ENCODE measurements around the gene LGALS8. TPM values are rescaled to one million over a fixed set of nuclear protein-coding genes. Genes with fewer than 3 reads are reported as not detected.

LGALS8 gene
- total RNA-seq, 1 donor from 2014 or later, result 66.2 TPM

GRCh38 chr1:236515443-236515958 lies 8.3 kb upstream of the LGALS8 start:
- Mint-ChIP-seq H3K4me1 (ENCODE audit: low read depth) (peaks cover 29% of the 10 kb centered on the region), H3K9me3 (no peaks in the 10 kb centered on the region), H3K4me3 (no peak overlapping the region), H3K27me3 (ENCODE audit: insufficient read depth) (no peaks in the 10 kb centered on the region), H3K27ac (no peak overlapping the region), H3K36me3 (ENCODE audit: low read depth) (no peaks in the 10 kb centered on the region)
- intact Hi-C loops (cut with micrococcal nuclease), result no loop called here
- no peak for DNase-seq (ENCODE audit: low spot score)

- H3K27ac Mint-ChIP-seq, result peak overlapping the region; percentile 41
- peak; percentile 37 for DNase-seq (ENCODE audit: low spot score)
- intact Hi-C loops (cut with micrococcal nuclease), result loop anchor here (1.0 kb wide), 1 partner anchor 7 kb away; no protein-coding TSS in a partner anchor
- H3K4me3 Mint-ChIP-seq, result peak overlapping the region; percentile 68
- peaks cover 29% of the 10 kb centered on the region for H3K4me1 Mint-ChIP-seq (ENCODE audit: low read depth)
- no peaks in the 10 kb centered on the region for H3K27me3 Mint-ChIP-seq (ENCODE audit: insufficient read depth)
- peaks cover 3% of the 10 kb centered on the region for H3K36me3 Mint-ChIP-seq (ENCODE audit: low read depth)
- no peaks in the 10 kb centered on the region for H3K9me3 Mint-ChIP-seq
Measured at GRCh38 chr1:236516929-236517704, 6.7 kb upstream of the LGALS8 start.

GRCh38 chr1:236518322-236518721 lies 5.5 kb upstream of the LGALS8 start:
- no peaks in the 10 kb centered on the region for H3K9me3 Mint-ChIP-seq
- H3K4me1 Mint-ChIP-seq (ENCODE audit: low read depth), result peaks cover 39% of the 10 kb centered on the region
- no peak overlapping the region for H3K4me3 Mint-ChIP-seq
- DNase-seq (ENCODE audit: low spot score), result no peak
- H3K27me3 Mint-ChIP-seq (ENCODE audit: insufficient read depth), result no peaks in the 10 kb centered on the region
- H3K27ac Mint-ChIP-seq, result no peak overlapping the region
- H3K36me3 Mint-ChIP-seq (ENCODE audit: low read depth), result peaks cover 3% of the 10 kb centered on the region
- intact Hi-C loops (cut with micrococcal nuclease), result no loop called here

GRCh38 chr1:236520445-236521005 lies 3.3 kb upstream of the LGALS8 start:
- DNase-seq (ENCODE audit: low spot score), result no peak
- Mint-ChIP-seq H3K27me3 (ENCODE audit: insufficient read depth) (no peaks in the 10 kb centered on the region), H3K9me3 (no peaks in the 10 kb centered on the region), H3K36me3 (ENCODE audit: low read depth) (peaks cover 6% of the 10 kb centered on the region), H3K4me3 (no peak overlapping the region), H3K27ac (no peak overlapping the region), H3K4me1 (ENCODE audit: low read depth) (peaks cover 49% of the 10 kb centered on the region)
- intact Hi-C loops (cut with micrococcal nuclease), result loop anchor here (5.0 to 10.0 kb wide), 2 partner anchors 398 to 1016 kb away; partner anchors contain the start of gene B3GALNT2

- Mint-ChIP-seq H3K27me3 (ENCODE audit: insufficient read depth) (no peaks in the 10 kb centered on the region), H3K36me3 (ENCODE audit: low read depth) (peaks cover 22% of the 10 kb centered on the region), H3K27ac (peak overlapping the region; percentile 100), H3K4me1 (ENCODE audit: low read depth) (peaks cover 42% of the 10 kb centered on the region), H3K4me3 (peak overlapping the region; percentile 99), H3K9me3 (no peaks in the 10 kb centered on the region)
- no peak for DNase-seq (ENCODE audit: low spot score)
- intact Hi-C loops (cut with micrococcal nuclease), result loop anchor here (2.0 to 10.0 kb wide), 3 partner anchors 380 to 1018 kb away; partner anchors contain the start of genes B3GALNT2 and GPR137B
Measured at GRCh38 chr1:236522937-236523703, 662 bp upstream of the LGALS8 start.

GRCh38 chr1:236524142-236524894 lies 536 bp downstream of the LGALS8 start:
- Mint-ChIP-seq H3K27me3 (ENCODE audit: insufficient read depth) (no peaks in the 10 kb centered on the region), H3K4me3 (peak overlapping the region; percentile 99), H3K27ac (peak overlapping the region; percentile 100), H3K36me3 (ENCODE audit: low read depth) (peaks cover 27% of the 10 kb centered on the region), H3K4me1 (ENCODE audit: low read depth) (peaks cover 36% of the 10 kb centered on the region), H3K9me3 (no peaks in the 10 kb centered on the region)
- DNase-seq (ENCODE audit: low spot score), result peak; percentile 64
- intact Hi-C loops (cut with micrococcal nuclease), result loop anchor here (1.0 to 10.0 kb wide), 8 partner anchors 8 to 1020 kb away; partner anchors contain the start of genes B3GALNT2, HEATR1 and MTR

- Mint-ChIP-seq H3K4me3 (peak overlapping the region; percentile 99), H3K27me3 (ENCODE audit: insufficient read depth) (no peaks in the 10 kb centered on the region), H3K36me3 (ENCODE audit: low read depth) (peaks cover 27% of the 10 kb centered on the region), H3K9me3 (no peaks in the 10 kb centered on the region), H3K27ac (peak overlapping the region; percentile 100), H3K4me1 (ENCODE audit: low read depth) (peaks cover 36% of the 10 kb centered on the region)
- no peak for DNase-seq (ENCODE audit: low spot score)
- intact Hi-C loops (cut with micrococcal nuclease), result loop anchor here (1.0 to 10.0 kb wide), 8 partner anchors 9 to 1020 kb away; partner anchors contain the start of genes B3GALNT2, HEATR1 and MTR
Measured at GRCh38 chr1:236524895-236525184, 1.1 kb downstream of the LGALS8 start.

- peak overlapping the region; percentile 56 for H3K27ac Mint-ChIP-seq
- no peaks in the 10 kb centered on the region for H3K27me3 Mint-ChIP-seq (ENCODE audit: insufficient read depth)
- no peak for DNase-seq (ENCODE audit: low spot score)
- no peak overlapping the region for H3K4me3 Mint-ChIP-seq
- H3K9me3 Mint-ChIP-seq, result no peaks in the 10 kb centered on the region
- intact Hi-C loops (cut with micrococcal nuclease), result loop anchor here (10.0 kb wide), 1 partner anchor 1021 kb away; the partner anchor contains the start of gene B3GALNT2
- H3K36me3 Mint-ChIP-seq (ENCODE audit: low read depth), result peaks cover 33% of the 10 kb centered on the region
- peaks cover 42% of the 10 kb centered on the region for H3K4me1 Mint-ChIP-seq (ENCODE audit: low read depth)
Measured at GRCh38 chr1:236526079-236526478, 2.3 kb downstream of the LGALS8 start.

- Mint-ChIP-seq H3K4me3 (no peak overlapping the region), H3K27ac (peak overlapping the region; percentile 9), H3K9me3 (no peaks in the 10 kb centered on the region), H3K27me3 (ENCODE audit: insufficient read depth) (no peaks in the 10 kb centered on the region), H3K4me1 (ENCODE audit: low read depth) (peaks cover 44% of the 10 kb centered on the region), H3K36me3 (ENCODE audit: low read depth) (peaks cover 41% of the 10 kb centered on the region)
- intact Hi-C loops (cut with micrococcal nuclease), result no loop called here
- no peak for DNase-seq (ENCODE audit: low spot score)
Measured at GRCh38 chr1:236530286-236530685, 6.5 kb downstream of the LGALS8 start.

- intact Hi-C loops (cut with micrococcal nuclease), result no loop called here
- H3K4me1 Mint-ChIP-seq (ENCODE audit: low read depth), result peaks cover 49% of the 10 kb centered on the region
- H3K4me3 Mint-ChIP-seq, result no peak overlapping the region
- DNase-seq (ENCODE audit: low spot score), result no peak
- H3K27me3 Mint-ChIP-seq (ENCODE audit: insufficient read depth), result no peaks in the 10 kb centered on the region
- no peaks in the 10 kb centered on the region for H3K9me3 Mint-ChIP-seq
- peaks cover 44% of the 10 kb centered on the region for H3K36me3 Mint-ChIP-seq (ENCODE audit: low read depth)
- H3K27ac Mint-ChIP-seq, result peak overlapping the region; percentile 14
Measured at GRCh38 chr1:236530959-236531358, 7.2 kb downstream of the LGALS8 start.

GRCh38 chr1:236532850-236533249 lies 9.1 kb downstream of the LGALS8 start:
- intact Hi-C loops (cut with micrococcal nuclease), result no loop called here
- Mint-ChIP-seq H3K4me3 (no peak overlapping the region), H3K36me3 (ENCODE audit: low read depth) (peaks cover 40% of the 10 kb centered on the region), H3K27me3 (ENCODE audit: insufficient read depth) (no peaks in the 10 kb centered on the region), H3K9me3 (no peaks in the 10 kb centered on the region), H3K27ac (peak overlapping the region; percentile 65), H3K4me1 (ENCODE audit: low read depth) (peaks cover 40% of the 10 kb centered on the region)
- DNase-seq (ENCODE audit: low spot score), result no peak

GRCh38 chr1:236534151-236534651 lies 10.4 kb downstream of the LGALS8 start:
- H3K4me1 Mint-ChIP-seq (ENCODE audit: low read depth), result peaks cover 40% of the 10 kb centered on the region
- peaks cover 41% of the 10 kb centered on the region for H3K36me3 Mint-ChIP-seq (ENCODE audit: low read depth)
- no peaks in the 10 kb centered on the region for H3K27me3 Mint-ChIP-seq (ENCODE audit: insufficient read depth)
- H3K27ac Mint-ChIP-seq, result peak overlapping the region; percentile 90
- peak overlapping the region; percentile 22 for H3K4me3 Mint-ChIP-seq
- H3K9me3 Mint-ChIP-seq, result no peaks in the 10 kb centered on the region
- peak; percentile 24 for DNase-seq (ENCODE audit: low spot score)
- intact Hi-C loops (cut with micrococcal nuclease), result loop anchor here (1.0 to 2.0 kb wide), 3 partner anchors 10 to 431 kb away; partner anchors contain the start of gene HEATR1

Data from activated T-helper 1 cell treated with anti-CD3 and anti-CD28 coated beads, Interleukin-12 subunit alpha, Interleukin-12 subunit beta, Interleukin-2, Interleukin-4 antibody, amounts not matched to agents 30 ng/mL and 10 ng/mL and 1 ng/mL, durations not matched to agents 14 hours and 24 hours and 36 hours (primary cell).